Stimulated activated CD4-positive, alpha-beta T cell treated with anti-CD3 and anti-CD28 coated beads, Interleukin-1b, Interleukin-23, amount 100 ng/mL, for 48 hours (primary cell): ENCODE measurements around the gene ABCC1.
"Not testable (repeated sequence)": the region's sequence is repeated elsewhere in the genome, so short reads cannot be mapped to it uniquely, and the experiment has no call there.

Source experiments
- DNase-seq: peaks from one replicate; pipeline ENCODE4 v3.0.0-alpha.2; 2020

Gene ABCC1

DNA sequence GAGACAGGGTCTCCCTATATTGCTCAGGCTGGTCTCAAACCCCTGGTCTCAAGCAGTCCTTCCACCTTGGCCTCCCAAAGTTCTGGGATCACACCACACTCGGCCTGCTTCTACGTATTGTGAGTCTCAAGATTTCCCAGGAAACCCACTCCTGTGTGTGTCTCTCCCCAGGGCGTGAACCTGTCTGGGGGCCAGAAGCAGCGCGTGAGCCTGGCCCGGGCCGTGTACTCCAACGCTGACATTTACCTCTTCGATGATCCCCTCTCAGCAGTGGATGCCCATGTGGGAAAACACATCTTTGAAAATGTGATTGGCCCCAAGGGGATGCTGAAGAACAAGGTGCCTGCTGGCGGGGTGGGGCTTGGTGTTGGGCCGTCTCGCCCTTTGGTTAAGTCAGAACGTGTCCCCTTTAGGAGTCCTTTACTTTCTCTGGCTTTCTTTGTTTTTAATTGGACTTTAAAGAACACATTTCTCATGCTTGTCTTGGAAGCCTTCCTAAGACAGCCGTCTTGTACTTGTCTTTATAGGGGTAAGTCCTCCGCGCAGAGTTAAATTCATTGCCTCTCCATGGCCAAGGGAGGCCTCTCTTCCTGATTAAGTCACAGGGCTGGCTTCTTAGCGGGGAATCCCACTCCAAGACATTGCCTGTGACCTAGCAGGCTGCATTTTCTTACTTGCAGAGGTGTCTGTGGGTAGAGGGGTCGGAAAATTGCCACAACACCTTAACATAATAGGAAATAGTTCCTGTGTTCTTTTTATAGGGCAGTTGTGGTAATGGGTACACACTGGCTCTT lies 137.4 kb downstream of the ABCC1 start:
- no peak for DNase-seq

DNA sequence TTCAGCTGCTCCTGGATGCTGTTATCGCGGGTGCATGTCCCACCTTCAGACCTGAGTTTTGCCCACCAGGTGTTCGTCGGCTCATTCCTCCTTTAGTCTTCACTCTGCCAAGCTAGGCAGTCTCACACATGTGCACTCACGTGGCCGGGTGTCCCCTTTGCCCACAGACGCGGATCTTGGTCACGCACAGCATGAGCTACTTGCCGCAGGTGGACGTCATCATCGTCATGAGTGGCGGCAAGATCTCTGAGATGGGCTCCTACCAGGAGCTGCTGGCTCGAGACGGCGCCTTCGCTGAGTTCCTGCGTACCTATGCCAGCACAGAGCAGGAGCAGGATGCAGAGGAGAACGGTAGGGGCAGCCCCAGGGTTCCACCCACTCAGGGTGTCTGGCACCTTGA lies 140.8 kb downstream of the ABCC1 start:
- no peak for DNase-seq

DNA sequence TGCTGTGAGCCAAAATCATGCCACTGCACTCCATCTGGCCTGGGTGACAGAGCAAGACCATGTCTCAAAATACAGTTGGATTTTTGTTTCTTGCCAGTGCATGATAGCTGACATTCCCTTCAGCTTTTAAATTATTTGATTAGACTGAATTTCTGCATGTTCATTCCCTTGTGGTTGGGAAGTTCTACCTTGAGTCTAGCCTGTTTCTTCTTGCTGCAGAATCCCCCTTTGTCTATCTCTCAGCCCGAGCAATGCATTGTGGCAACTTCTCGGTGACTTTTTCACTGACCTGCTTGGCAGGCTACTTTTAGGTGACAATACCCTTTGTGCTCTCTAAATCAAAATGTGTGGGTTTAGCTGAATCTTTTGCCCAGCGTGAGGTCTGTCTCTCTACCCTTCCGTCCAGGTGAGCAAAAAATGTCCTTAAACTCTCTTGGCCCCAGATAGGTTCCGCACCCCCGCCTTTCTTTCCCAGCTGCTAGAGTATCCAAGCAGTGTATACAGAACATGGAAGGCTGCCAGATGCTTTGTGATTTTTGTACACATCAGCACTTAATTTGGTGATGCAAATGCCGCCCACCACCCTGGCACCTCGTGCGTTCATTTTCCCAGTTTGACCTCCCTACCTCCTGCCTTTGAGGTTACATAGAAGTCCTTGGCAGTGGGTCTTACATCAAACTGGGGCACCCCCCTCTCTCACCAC lies 143.7 kb downstream of the ABCC1 start:
- no peak for DNase-seq

DNA sequence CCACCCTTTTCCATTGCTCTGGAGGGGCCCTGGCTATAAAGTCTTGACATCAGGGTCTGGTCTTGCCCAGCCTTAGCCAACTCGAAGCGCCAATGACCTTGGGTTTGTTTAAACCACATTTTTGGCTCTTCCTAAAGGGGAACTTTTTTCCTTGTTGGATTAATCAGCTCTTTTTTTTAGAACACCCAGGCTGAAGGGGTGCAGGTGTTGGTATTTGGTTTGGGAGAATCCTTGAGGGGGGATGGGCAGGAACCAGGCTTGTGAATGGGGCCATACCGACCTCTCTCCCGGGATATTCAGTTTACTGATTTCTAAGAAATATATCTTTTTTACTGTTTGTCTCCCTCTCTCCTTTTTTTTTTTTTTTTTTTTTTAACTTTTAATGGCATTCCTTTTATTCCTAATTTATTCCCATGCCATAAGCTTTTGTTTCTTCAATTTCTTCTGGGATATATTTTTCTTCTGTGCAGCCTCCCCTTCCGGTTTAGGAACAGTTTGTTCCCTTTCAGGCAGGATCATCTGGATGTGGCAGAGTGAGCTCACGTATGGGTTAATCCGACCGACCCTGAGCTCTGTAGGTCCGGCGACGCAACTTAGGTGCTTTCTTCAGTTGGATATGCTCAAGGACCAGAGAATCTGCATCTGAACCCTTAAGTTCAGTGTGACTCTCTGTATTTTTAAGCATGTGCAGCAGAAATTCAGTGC lies 144.4 kb downstream of the ABCC1 start:
- DNase-seq = no peak

DNA sequence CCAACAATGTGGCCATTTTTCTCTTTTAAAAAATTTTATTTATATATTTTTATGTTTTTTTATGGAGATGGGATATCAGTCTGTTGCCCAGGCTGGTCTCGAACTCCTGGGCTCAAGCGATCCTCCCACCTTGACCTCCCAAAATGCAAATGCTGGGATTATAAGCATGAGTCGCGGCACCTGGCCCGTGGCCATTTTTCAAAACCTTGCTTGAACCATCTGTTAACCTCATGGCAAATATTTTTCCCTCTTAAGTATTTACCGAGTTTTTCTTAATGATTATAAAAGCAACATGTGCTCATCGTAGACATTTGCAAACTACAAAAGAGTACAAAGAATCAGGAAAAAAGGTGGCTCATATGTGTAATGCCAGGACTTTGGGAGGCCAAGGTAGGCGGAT lies 146.2 kb downstream of the ABCC1 start:
- DNase-seq = no peak

DNA sequence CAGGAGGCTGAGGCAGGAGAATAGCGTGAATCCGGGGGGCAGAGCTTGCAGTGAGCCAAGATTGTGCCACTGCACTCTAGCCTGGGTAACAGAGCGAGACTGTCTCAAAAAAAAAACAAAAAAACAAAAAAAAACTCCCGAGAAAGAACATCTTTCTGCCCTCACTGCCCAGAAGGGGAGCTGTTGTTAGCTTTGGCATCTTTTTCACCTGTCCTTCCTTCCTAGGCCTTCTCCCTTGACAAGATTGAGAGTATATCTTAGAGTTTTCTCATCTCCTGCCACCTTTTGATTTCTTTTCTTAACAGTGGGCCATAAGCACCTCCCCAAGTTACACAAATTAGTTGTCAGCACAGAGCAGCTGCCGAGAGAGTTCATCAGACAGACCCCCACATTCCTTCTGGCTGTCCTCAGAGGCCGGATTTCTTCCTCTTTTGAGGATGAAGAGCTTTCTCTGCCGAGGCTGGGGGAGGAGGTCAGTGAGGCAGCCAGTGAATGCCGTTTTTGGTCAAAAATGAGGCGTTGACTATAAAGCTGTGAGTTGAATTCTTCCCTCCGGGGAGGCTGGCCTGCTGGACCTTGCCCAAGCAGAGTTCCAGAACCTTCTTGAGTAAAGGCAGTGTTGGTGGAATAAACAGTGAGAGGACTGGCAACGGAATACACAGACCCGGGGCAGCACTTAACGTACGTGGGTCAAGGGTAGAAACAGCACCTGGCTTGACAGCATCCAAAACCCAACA lies 146.9 kb downstream of the ABCC1 start:
- no peak for DNase-seq

DNA sequence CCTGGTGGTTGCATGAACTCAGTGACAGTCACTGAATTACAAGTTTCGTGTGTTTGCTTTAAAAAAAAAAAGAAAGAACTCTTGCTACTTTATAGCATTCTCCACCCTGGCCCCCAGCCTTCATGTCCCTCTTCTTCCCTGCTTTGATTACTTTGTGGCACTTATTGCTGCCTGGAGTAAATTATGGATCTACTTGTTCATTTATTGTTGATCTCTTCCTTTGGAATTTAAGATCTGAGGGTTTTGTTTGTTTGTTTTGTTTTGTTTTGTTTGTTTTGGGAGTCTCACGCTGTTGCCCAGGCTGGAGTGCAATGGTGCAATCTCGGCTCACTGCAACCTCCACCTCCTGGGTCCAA lies 147.4 kb downstream of the ABCC1 start:
- DNase-seq = no peak

DNA sequence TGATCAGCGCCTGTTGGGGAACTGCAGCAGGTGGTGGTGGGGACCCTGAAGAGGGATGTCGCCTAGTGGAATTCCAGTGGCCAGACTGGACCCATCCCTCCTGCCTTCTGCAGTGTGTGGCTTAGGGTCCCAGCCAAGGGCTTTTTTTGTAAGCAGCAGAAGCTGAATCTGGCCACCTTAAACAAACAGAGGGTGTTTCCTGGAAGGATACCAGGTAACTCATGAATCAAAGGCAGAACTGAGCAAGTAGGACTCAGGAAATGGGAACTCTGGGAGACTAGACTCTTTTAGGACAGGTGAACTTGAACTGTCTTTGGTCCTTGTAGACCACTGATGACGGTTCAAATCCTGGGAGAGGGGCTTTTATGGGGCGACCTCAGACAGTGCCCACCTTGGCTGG lies 149.9 kb downstream of the ABCC1 start:
- no peak for DNase-seq

DNA sequence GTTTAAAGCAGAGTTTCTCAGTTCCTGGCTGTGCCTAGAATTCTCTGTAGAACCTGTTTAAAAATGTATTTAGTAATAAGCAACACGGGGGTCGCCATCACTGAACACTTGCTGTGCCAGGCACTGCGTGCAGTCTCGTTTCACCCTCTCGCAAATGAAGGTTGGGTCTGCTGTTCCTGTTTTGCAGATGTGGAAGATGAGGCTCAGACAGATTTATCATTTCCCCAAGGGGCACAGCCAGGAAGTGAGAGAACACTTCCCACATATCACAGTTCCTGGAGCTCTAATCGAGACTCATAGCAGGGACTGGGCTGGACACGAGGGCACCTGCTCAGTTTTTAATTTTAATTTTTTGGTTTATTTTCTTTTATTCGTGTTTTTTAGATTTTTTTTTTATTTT lies 151.2 kb downstream of the ABCC1 start:
- DNase-seq = no peak

DNA sequence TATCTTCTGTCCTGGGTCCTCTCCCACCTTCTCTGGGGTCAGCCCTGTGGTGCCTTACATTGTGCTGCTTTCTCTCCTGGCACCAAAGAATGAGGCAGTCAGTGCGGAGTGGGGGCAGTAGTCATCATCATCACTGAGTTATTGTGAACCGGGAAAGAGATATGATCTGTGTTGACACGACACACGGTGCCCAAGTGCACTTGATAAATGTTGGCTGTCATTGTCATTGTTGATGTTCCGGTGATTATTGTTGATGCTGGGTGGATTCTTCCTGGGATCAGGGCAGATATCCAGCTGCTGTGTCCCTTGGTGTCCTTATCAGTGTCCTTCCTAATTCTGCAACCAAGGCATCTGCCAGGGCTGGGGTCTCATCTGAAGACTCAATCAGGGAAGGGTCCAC lies 152.2 kb downstream of the ABCC1 start:
- no peak for DNase-seq

DNA sequence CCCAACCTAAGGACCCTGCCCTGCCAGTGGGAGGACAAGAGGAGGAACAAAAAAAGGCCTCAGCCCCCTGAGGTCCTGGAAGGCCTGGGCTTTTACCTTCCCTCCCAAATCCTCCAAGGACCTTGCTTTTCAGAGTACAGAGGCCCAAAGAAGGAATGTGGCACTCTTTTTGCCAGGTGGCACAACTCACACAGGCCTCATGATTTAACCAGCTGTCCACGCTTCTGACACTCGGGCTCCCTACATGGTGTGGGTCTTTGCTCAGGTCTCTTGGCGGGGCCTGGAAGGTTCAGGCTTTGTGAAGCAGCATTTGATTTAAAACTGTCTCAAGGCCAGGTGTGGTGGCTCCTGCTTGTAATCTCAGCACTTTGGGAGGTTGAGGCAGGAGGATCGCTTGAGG lies 153.3 kb downstream of the ABCC1 start:
- no peak for DNase-seq

DNA sequence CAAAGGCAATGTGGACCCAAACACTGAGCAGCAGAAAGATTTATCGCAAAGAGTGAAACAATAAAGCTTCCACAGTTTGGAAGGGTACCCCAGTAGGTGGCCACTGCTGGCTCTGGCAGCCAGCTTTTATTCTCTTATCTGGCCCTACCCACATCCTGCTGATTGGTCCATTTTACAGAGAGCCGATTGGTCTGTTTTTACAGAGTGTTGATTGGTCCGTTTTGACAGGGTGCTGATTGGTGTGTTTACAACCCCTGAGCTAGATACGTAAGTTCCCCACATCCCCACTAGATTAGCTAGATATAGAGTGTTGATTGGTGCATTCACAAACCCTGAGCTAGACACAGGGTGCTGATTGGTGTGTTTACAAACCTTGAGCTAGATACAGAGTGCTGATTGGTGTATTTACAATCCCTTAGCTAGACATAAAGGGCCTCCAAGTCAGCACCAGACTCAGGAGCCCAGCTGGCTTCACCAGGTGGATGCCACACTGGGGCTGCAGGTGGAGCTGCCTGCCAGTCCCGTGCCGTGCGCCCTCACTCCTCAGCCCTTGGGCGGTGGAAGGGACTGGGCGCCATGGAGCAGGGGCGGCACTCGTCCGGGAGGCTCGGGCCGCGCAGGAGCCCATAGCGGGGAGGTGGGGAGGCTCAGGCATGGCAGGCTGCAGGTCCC lies 154.9 kb downstream of the ABCC1 start:
- DNase-seq = not testable (repeated sequence)

DNA sequence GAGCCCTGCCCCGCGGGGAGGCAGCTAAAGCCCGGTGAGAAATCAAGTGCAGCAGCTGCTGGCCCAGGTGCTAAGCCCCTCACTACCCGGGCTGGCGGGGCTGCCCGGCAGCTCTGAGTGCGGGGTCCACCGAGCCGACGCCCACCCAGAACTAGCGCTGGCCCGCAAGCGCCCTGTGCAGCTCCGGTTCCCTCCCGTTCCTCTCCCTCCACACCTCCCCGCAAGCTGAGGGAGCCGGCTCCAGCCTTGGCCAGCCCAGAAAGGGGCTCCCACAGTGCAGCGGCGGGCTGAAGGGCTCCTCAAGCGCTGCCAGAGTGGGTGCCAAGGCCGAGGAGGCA lies 155.4 kb downstream of the ABCC1 start:
- not testable (repeated sequence) for DNase-seq

DNA sequence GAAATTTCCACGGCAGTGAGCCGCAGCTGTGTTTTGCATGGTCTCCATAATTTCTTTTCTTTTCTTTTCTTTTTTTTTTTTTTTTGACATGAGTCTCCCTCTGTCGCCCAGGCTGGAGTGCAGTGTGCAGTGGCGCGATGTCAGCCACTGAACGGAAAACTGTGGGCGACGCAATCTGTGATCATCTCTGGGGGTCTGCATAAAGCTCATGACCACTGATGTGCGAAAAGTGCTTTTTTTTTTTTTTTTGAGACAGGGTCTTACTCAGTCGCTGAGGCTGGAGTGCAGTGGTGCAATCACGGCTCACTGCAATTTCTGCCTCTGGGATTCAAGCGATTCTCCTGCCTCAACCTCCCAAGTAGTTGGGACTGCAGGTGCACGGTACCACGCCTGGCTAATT lies 156.2 kb downstream of the ABCC1 start:
- no peak for DNase-seq

DNA sequence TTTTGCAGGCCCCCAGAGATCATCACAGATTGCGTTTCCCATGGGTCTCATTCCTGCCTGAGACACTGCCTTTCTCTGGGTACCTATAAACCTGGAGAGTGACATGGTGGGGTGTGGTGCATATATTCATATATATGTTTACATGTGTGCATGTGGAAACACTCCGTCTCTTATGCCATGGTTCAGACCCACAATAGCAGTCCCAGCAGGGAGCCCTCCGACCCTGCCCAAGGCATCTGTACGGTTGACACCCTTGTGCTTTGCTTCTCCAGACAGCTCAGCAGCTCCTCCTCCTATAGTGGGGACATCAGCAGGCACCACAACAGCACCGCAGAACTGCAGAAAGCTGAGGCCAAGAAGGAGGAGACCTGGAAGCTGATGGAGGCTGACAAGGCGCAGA lies 157.1 kb downstream of the ABCC1 start:
- no peak for DNase-seq

DNA sequence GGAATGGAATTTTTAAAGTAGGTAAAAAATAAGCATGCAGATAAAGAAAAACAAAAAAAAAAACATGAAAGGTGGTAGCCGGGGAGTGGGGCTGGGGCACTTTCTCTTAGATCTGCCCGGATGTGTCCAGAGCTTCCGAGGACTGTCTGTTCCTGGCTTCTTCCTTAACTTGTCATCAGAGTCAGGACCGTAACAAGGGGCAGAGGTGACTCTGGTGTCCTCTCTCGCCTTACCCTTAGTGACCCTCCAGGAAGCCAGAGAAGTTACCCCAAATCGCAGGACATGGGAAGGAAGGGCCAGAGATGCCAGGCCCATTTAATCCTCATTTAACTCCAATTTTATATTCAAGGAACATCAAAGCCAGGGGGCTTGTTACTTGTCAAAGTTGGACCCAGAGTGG lies 158.4 kb downstream of the ABCC1 start:
- DNase-seq = no peak

DNA sequence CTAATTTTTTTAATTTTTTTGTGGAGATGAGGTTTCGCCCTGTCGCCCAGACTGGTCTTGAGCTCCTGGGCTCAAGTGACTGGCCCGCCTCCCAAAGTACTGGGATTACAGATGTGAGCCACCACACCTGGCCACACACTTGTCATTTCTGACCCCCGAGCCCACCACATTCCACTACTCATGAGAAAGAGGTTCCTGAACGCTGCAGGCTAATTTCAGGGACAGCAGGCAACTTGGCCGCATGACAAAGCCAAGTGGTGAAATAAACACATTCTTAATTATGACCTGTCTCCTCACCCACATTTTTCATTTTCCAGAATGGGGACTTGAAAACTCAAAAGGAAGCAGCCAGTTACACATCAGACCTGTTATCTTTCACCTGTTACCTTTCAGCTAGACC lies 159.3 kb downstream of the ABCC1 start:
- no peak for DNase-seq

DNA sequence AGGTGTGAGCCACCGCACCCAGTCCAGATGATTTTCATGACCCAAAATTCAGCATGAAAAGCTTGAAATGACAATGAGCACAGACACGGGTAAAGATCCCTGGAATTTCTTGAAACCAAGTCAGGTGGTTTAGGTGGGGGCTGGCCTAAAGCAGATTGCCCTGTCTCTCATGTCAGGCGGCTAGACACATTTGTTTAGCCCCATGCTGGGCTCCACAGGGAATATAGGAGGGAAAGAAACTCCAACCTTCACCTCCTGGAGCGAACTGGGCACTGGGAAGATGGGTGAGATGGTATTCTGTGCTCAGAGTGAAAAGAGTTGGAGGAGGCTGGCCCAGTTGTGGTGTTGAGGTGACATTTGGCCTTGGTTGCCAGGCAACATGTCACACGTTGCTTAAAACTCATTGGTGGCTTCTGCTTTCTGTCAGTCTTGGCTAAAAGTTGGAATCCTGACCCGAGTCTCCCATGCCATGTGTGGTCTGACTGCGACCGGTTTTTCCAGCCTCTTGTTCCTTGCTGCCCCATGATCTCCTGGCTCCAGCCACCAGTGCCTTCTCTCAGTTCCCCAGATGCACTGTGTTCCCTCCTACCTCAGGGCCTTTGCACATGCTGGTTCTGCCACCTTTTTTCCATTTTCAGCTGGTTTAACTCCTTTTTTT lies 160.2 kb downstream of the ABCC1 start:
- no peak for DNase-seq

DNA sequence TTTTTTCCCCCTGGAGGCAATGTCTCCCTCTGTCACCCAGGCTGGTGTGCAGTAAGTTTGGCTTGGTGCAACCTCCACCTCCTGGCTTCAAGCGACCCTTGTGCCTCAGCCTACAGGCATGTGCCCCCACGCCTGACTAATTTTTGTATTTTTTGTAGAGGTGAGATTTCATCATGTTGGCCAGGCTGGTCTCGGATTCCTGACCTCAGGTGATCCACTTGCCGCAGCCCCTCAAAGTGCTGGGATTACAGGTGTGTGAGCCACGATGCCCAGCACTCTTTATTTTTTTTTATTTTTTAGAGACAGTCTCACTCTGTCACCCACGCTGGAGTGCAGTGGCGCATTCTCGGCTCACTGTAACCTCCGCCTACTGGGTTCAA lies 160.7 kb downstream of the ABCC1 start:
- no peak for DNase-seq

DNA sequence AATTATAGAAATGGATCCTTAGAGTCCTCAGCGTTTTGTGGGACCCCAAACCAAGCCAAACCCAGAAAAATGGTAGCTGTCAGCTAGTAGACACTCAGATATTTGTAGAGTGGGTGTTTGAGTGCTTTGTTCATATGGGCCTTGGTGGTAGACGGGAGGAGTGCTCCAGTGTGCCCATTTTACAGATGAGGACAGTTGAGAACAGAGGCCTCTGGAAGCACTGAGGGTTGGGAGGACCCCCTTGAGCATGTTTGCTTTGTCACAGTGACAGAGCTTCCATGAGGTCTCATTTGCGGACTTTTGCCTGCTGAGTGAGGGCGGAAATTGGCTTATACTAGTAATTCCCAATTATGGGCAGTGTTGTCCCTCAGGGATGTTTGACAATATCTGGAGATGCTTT lies 162.2 kb downstream of the ABCC1 start:
- DNase-seq = no peak

DNA sequence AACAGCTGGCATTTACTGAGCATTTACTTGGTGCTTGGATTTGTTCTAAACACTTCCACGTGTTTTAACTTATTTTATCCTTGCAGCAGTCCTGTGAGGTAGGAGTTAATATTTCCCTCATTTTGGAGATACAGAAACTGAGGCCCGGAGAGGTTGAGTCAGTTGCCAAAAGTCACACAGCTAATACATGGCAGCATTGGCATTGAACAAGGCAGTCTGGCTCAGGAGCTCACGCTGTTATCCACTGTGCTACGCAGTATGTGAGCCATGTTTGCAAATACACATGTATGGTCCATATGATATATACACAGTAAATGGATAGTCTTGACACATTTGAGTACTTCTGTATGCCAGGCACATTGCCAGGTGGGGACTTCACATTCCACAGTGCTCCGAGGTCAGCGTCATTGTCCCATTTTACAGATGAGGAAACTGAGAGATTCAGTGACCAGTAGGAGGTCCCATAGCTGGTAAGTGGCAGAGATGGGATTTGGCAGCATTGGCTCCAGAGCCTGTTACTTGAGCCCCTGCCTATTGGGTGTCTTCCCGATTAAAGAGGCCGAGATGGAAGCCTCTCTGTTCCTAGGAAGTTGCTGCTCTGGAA lies 163.1 kb downstream of the ABCC1 start:
- DNase-seq = no peak

DNA sequence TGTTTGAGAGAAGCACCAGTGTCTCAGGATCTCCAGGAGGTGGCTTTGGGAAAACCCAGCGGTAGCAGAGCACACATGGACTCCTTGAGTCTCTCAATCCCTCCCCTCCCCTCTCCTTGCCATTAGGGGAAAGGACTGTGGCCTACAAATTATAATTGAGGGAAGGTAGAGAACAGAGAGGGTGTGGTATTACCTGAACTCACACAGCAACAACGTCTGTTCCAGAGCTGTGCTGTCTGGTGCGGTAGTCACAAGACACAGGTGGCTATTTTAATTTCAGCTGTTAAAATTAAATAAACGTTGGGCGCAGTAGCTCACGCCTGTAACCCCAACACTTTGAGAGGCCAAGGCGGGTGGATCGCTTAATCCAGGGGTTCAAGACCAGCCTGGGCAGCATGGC lies 163.7 kb downstream of the ABCC1 start:
- no peak for DNase-seq
